GM18867 (cell line): Measurements from ENCODE around the gene DDX23.

Experiments used
- ATAC-seq: cut with Tn5 transposase; IDR thresholded peaks from one replicate; pipeline ENCODE4 v1.9.1; 2021; ENCODE audit warnings: mild to moderate bottlenecking, moderate library complexity; ENCODE audit not compliant: unreplicated experiment

DDX23 gene

GRCh38 chr12:48800971-48801370, 51.0 kb downstream of the DDX23 start:
- no peak for ATAC-seq

DNA sequence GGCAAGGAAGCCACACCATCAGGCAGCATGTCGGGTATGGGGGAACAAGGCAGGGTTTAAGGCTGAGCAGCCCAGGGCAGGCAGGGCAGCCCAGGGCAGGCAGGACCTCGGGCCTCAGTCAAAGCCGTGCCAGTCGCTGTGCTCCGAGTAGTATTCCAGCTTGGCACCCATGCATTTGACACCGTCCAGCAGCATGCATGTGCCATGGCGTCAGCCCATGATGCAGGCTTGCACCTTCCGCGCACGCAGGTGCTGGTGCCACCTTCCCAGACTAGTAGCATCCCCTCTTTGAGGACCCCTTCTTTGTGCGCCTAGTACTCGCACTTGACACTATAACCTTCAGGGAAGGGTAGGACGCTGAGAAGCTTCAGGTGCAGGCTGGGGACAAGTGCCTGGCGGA, 51.5 kb downstream of the DDX23 start:
- no peak for ATAC-seq

DNA sequence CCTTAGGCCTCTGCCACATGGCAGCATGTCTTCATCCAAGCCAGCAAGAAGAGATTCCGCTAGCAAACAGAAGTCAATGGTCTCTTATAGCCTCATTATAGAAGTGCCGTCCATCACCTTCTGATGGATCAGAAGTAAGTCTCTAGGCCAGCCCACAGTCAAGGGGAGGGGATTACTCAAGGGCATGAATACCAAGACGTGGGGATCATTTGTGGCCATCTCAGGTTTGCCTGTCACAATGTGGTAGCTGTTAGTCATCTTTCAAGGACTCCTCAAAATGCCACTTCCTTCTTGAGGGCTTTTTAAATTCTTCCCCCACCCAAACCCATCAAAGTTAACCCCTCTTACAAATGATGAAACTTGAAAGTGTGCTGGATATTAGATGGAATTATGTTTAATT, 55.0 kb downstream of the DDX23 start:
- no peak for ATAC-seq

- no peak for ATAC-seq
Observed at GRCh38 chr12:48795550-48796455, 56.2 kb downstream of the DDX23 start.

DNA sequence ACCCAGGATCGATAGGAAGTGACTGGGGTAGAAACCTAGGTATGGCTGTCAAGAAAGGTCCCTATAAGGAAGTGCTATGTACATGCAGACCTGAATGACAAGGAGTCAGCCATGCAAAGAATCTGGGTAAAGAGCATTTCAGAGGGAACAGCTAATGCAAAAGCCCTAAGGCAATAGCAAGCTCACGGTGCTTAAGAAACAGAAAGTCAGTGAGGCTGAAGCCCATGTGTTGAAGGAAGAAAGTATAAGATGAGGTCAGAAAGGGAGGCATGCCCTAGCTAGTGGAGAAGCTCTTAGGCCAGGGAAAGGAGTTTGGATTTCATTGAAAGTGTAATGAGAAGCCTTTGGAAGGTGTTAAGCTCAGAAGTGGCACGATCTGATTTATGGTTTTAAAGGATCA, 57.1 kb downstream of the DDX23 start:
- no peak for ATAC-seq

DNA sequence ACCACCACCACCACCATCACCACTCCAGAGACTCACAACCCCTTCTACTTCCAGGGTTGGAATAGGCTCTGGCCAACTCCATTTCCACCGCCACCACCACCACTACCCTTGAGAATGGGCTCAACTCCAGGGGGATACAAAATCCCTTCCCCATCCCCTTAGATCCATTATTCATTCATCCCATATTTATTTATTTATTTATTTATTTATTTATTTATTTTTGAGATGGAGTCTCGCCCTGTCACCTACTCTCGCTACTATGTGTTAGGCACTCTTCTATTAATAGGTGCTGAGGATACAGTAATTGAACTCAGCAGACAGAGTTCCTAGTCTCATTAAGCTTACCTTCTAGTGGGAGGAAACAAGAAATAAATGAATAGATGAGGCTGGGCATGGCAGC, 58.3 kb downstream of the DDX23 start:
- no peak for ATAC-seq

- no peak for ATAC-seq
Observed at GRCh38 chr12:48789858-48790326, 62.1 kb downstream of the DDX23 start.

GRCh38 chr12:48788854-48789775, 62.8 kb downstream of the DDX23 start, which contains the start of gene ADCY6:
Gene ADCY6, minus strand, starts transcription at chr12:48789089. Its CDS starts 5,655 bp downstream, at chr12:48783434.
- ATAC-seq: no peak

- no peak for ATAC-seq
Observed at GRCh38 chr12:48788524-48788853, 63.5 kb downstream of the DDX23 start.

DNA sequence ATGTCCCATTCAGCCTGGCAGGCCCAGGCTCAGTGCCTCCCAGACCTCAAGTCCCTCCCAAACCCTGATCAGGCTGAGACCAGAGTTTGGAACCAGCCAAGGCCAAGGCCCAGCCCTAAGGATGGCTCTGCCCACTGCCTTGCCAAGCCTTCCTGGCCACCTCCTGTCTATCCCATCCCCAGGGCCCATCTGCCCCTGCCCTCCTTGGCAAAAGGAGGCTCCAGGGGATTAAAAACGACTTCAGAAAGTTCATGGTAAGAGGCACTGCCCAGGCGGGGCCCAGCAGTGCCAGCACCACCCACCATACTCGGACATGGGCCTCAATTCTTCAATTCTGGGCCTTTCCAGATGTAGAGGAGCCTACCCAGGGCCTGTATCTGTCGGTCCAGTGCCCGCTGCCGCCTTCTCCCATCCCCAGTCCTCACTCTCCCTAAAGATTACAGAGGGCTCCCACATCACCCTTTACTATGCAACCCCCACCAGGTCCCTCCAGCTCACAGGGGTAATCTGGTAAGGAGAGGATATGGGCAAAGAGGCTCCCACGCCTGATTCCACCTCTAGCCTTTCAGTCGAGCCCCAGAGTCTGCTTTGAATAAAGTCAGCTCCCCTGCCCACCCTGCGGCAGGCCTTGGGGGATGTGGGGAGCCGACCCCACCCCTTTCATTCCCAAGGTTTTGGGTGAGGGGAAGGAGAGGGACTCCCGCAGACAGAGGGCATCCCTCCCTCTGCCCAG, 64.0 kb downstream of the DDX23 start:
- no peak for ATAC-seq

- ATAC-seq: no peak
Observed at GRCh38 chr12:48786591-48787544, 65.1 kb downstream of the DDX23 start.

DNA sequence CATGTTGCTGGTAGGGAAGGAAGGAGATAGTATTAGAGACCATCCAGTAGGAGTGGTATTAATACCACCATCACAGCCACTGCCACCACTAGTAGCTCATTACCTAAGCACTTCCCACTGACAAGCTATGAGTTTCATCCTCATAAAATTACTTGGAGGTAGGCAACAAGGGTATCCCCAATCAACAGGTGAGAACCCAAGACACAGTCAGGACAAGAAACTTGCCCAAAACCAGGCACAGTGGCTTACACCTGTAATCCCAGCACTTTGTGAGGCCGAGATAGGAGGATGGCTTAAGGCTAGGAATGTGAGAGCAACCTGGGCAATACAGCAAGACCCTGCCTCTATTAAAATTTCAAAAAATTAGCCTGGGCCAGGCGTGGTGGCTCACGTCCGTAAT, 68.5 kb downstream of the DDX23 start:
- ATAC-seq: no peak

GRCh38 chr12:48782457-48783395, 69.2 kb downstream of the DDX23 start:
- no peak for ATAC-seq

- ATAC-seq: no peak
Observed at GRCh38 chr12:48781750-48782456, 70.1 kb downstream of the DDX23 start.

DNA sequence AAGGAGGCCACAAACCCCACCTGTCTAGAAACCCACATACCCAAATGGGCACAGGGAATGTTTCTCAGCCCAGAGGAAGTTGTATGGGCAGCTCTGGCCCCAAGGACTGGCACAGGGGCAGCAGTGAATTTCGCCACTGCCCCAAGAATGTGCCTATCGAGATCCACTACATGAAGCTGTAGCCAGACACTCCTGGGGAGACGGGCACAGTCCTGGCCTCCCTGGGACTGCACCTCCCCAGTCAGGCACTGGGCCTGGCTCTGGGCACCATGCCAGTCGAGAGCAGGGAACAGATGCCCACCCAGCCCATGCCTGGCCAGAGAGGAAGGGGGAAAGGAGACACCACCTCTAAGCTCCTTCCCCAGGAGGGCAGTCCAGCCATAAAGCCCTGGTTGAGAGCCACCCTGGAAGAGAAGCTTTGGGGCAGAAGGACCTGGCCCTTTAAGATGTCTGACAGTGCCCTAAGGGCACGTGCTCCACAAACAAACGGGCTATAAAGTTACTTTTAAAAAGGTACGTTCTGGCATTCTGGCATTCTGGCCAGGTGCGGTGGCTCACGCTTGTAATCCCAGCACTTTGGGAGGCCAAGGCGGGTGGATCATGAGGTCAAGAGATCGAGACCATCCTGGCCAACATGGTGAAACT, 71.5 kb downstream of the DDX23 start:
- ATAC-seq: no peak

- ATAC-seq: no peak
Observed at GRCh38 chr12:48779869-48780268, 72.1 kb downstream of the DDX23 start.
